Activated CD8-positive, alpha-beta T cell treated with anti-CD3 and anti-CD28 coated beads, Interleukin-2, amount 10 ng/mL, durations not matched to agents 7 days and 5 days (primary cell): ENCODE measurements around the gene MYDGF. TPM values are rescaled to one million over a fixed set of nuclear protein-coding genes. Genes with fewer than 3 reads are reported as not detected.

Experiments
- ATAC-seq: fragments of 150-1000 bp; cut with Tn5 transposase; one replicate; pipeline ENCODE4 v1.10.0; 2021; ENCODE audit warnings: moderate library complexity
- CTCF ChIA-PET: fragments of 350-600 bp; sonication (Branson Sonifier 250); formaldehyde crosslinking; loops from one replicate; lab custom pipeline; 2021; ENCODE audit warnings: antibody characterized with exemption; lab: Charles Lee
- POLR2A ChIA-PET: fragments of 350-600 bp; sonication (Branson Sonifier 250); formaldehyde crosslinking; loops from one replicate; lab custom pipeline; 2021; ENCODE audit warnings: antibody characterized with exemption; lab: Charles Lee
- DNase-seq: peaks from one replicate; pipeline ENCODE4 v3.0.0-alpha.2; 2020
- H3K27ac Mint-ChIP-seq: one replicate; pipeline ENCODE4 v1.8.0; 2021; ENCODE audit warnings: mild to moderate bottlenecking, mixed read lengths
- H3K27me3 Mint-ChIP-seq: one replicate; pipeline ENCODE4 v1.8.0; 2021; ENCODE audit warnings: low read depth, mixed read lengths
- H3K36me3 Mint-ChIP-seq: one replicate; pipeline ENCODE4 v1.8.0; 2021; ENCODE audit warnings: low read depth, mixed read lengths
- H3K4me1 Mint-ChIP-seq: one replicate; pipeline ENCODE4 v1.8.0; 2021; ENCODE audit warnings: low read depth, mixed read lengths
- H3K4me3 Mint-ChIP-seq: one replicate; pipeline ENCODE4 v1.8.0; 2021; ENCODE audit warnings: mild to moderate bottlenecking, mixed read lengths
- H3K9me3 Mint-ChIP-seq: one replicate; pipeline ENCODE4 v1.8.0; 2022; ENCODE audit warnings: mixed read lengths; ENCODE audit not compliant: insufficient read depth
- total RNA-seq, 2 experiments: library from RNA; stranded (reverse); gene quantifications; one replicate each; pipeline ENCODE4 v1.2.3, GENCODE V29; 2021

Gene MYDGF
- total RNA-seq, 2 experiments from 2014 or later, result 49.6 to 54.9 TPM

DNA sequence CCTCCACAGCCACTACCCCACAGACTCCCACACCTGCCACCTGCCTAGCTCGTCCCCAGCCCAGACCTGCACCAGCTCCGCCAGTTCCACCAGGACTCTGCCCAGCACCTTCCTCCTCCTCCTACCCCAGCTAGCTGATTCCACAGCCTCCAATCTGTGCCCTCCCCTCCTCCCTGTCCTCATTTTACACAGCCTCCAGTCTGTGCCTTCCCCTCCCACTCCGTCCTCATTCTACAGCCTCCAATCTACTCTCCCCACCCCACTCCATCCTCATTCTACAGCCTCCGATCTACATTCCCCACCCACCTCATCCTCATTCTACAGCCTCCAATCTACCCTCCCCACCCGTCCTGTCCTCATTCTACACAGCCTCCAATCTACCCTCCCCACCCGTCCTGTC, 7.3 kb downstream of the MYDGF start:
- Mint-ChIP-seq H3K4me1 (peaks cover 16% of the 10 kb centered on the region), H3K9me3 (no peaks in the 10 kb centered on the region), H3K4me3 (no peak overlapping the region), H3K36me3 (peaks cover 24% of the 10 kb centered on the region), H3K27me3 (no peaks in the 10 kb centered on the region), H3K27ac (peak overlapping the region; percentile 20)
- CTCF ChIA-PET, result no interaction called here
- POLR2A ChIA-PET, result no interaction called here
- DNase-seq, result no peak
- no peak for ATAC-seq

DNA sequence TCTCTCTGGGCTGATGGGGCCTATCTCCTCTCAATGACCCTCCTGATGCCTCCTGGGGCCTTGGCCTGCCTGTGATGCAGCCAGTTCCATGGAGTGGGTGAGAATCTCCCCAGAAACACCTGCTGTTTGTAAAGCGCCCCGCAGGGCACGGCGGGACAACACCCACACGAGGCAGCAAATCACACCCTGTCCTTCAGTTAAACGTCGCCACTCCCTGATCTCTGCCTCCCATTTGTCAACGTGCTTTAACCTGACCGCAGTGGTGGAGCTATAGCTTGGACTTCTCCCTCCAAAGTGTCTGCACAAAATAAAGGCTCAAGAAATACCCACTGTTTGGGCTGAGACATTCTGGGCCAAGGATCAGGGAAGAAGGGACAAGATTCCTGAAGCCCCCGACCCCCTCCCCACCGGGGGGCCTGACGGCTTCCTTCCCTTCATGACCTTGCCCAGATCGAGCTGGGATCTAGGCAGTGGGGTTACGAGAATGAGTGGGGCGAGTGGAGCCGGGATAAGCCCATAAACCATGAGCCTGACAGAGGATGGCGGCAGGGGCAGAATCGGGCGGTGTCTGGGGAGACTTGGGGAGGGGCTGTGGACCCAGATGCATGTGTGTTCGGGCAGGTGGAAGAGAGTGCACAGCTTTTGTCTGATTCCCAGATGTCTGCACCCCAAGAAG, 8.0 kb downstream of the MYDGF start:
- peaks cover 19% of the 10 kb centered on the region for H3K36me3 Mint-ChIP-seq
- POLR2A ChIA-PET, result interaction anchor here (0.5 kb wide), 1 partner anchor 826 kb away, joined by 3 read pairs; no protein-coding TSS in a partner anchor
- DNase-seq (no peak), ATAC-seq (no peak)
- no peak overlapping the region for H3K4me3 Mint-ChIP-seq
- no peaks in the 10 kb centered on the region for H3K27me3 Mint-ChIP-seq
- CTCF ChIA-PET, result no interaction called here
- H3K4me1 Mint-ChIP-seq, result peaks cover 16% of the 10 kb centered on the region
- H3K27ac Mint-ChIP-seq, result peak overlapping the region; percentile 20
- H3K9me3 Mint-ChIP-seq, result no peaks in the 10 kb centered on the region

DNA sequence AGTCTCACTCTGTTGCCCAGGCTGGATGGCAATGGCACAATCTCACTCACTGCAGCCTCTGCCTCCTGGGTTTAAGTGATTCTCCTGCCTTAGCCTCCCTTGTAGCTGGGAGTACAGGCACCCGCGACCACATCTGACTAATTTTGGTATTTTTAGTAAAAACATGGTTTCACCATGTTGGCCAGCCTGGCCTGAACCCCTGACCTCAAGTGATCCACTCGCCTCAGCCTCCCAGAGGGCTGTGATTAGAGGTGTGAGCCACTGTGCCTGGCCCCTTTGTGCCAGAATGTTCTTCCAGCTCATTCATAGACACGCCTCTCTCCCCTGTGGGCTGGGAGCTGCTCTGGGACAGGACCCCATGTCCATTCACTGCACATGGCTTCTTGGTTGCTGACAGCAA, 9.1 kb downstream of the MYDGF start:
- peaks cover 16% of the 10 kb centered on the region for H3K4me1 Mint-ChIP-seq
- ChIA-PET POLR2A (no interaction called here), CTCF (no interaction called here)
- no peaks in the 10 kb centered on the region for H3K9me3 Mint-ChIP-seq
- H3K27me3 Mint-ChIP-seq, result no peaks in the 10 kb centered on the region
- no peak for ATAC-seq
- no peak for DNase-seq
- H3K4me3 Mint-ChIP-seq, result no peak overlapping the region
- peaks cover 17% of the 10 kb centered on the region for H3K36me3 Mint-ChIP-seq
- H3K27ac Mint-ChIP-seq, result peak overlapping the region; percentile 16

DNA sequence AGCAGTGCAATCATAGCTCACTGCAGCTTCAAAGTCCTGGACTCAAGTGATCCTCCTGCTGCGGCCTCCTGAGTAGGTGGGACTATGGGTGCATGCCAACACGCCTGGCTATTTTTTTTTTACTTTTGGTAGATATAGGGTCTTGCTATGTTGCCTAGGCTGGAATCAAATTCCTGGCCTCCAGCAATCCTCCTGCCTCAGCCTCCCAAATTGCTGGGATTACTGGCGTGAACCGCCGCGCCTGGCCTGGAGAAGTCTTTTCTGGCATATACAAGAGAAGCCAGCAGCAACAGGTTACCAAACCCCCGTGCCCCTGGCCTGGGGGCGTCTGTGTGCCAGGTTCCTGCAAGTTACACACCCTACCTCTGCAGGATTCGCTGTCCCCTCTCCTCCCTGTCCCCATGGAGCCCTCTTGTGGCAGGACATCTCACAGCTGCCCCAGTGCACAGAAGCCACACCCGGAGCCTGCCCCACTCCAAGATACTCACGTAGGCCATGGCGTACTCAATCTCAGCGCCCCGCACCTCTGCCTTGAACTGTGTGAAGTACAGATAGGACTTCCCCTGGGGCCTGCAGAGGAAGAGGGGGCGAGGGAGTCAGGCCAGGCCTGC, 9.9 kb downstream of the MYDGF start:
- no peaks in the 10 kb centered on the region for H3K27me3 Mint-ChIP-seq
- ATAC-seq, result peak; percentile 49
- no peak overlapping the region for H3K27ac Mint-ChIP-seq
- CTCF ChIA-PET, result interaction anchor here (1.8 kb wide), 2 partner anchors 19 to 24 kb away, joined by 5 to 7 read pairs; no protein-coding TSS in a partner anchor
- H3K4me1 Mint-ChIP-seq, result peaks cover 12% of the 10 kb centered on the region
- no peaks in the 10 kb centered on the region for H3K9me3 Mint-ChIP-seq
- POLR2A ChIA-PET, result no interaction called here
- DNase-seq, result peak; percentile 44
- H3K4me3 Mint-ChIP-seq, result no peak overlapping the region
- H3K36me3 Mint-ChIP-seq, result peaks cover 16% of the 10 kb centered on the region

DNA sequence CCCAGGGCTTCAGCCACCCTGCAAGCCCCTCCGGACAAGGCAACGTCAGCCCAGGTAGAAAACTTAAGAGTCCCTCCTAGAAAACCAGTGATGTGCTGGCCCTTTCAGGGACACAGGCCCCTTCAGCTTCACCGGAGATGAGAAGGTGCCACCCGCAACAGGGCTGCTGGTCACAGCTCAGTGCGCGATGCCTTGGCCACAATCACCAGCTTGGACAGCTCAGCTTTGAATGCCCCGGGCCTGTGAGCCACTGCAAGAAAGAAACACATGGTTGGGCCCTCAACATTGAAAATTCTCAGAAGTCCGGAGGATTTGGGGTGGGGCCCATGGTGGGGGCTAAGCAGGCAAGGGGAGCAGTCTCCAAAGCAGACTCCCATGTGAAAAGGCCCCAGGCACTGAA, 12.3 kb downstream of the MYDGF start:
- H3K27ac Mint-ChIP-seq, result no peak overlapping the region

DNA sequence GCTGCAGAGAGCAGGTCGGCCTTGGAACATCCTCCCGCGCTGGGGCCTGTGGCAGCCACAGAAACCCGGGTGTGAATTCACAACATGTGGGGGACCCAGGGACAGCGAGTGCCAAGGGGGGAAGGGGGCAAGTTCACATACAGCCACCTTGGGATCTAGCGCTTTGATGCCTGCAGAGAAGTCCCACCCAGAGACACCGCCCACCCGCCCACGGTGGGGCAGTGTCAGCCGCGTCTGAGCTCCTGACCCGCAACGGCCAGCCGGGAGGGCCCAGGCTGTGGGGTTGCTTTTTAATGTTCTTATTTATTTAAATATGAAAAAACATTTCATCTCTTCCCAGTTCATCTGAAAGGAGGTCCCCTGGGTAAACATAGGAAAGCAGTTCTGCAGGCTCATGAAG, 12.9 kb downstream of the MYDGF start:
- peaks cover 8% of the 10 kb centered on the region for H3K4me1 Mint-ChIP-seq
- no peaks in the 10 kb centered on the region for H3K27me3 Mint-ChIP-seq
- H3K9me3 Mint-ChIP-seq, result no peaks in the 10 kb centered on the region
- H3K27ac Mint-ChIP-seq, result no peak overlapping the region
- POLR2A ChIA-PET, result no interaction called here
- H3K4me3 Mint-ChIP-seq, result no peak overlapping the region
- H3K36me3 Mint-ChIP-seq, result peaks cover 24% of the 10 kb centered on the region
- no peak for ATAC-seq
- CTCF ChIA-PET, result no interaction called here
- no peak for DNase-seq

More for the DNA sequence above, 12.3 kb downstream of the MYDGF start:
- no peak for ATAC-seq
- Mint-ChIP-seq H3K9me3 (no peaks in the 10 kb centered on the region), H3K36me3 (peaks cover 25% of the 10 kb centered on the region), H3K27me3 (no peaks in the 10 kb centered on the region), H3K4me1 (peaks cover 8% of the 10 kb centered on the region), H3K4me3 (no peak overlapping the region)
- POLR2A ChIA-PET, result no interaction called here
- DNase-seq, result no peak
- CTCF ChIA-PET, result no interaction called here

DNA sequence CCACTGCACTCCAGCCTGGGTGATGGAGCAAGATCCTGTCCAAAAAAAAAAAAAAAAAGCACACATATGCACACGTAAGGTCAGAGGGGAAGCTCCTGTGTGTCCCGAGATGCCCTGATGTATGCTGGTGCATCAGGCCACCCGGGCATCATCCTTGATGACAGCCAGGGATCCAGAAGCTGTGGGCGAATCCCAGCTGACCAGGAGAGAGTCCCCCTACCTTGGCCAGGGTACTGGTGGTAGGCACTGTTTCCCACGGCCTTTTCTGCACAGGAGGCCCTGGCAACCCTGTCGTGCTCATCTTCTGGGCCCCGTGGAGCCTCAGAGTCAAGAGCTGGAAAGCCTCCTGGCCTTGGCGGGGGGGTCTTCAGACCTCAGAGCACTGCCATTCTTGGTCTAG, 14.0 kb downstream of the MYDGF start:
- H3K9me3 Mint-ChIP-seq, result no peaks in the 10 kb centered on the region
- H3K36me3 Mint-ChIP-seq, result peaks cover 20% of the 10 kb centered on the region
- no peak overlapping the region for H3K27ac Mint-ChIP-seq
- POLR2A ChIA-PET, result no interaction called here
- no peaks in the 10 kb centered on the region for H3K27me3 Mint-ChIP-seq
- DNase-seq (no peak), ATAC-seq (no peak)
- no peak overlapping the region for H3K4me3 Mint-ChIP-seq
- peaks cover 5% of the 10 kb centered on the region for H3K4me1 Mint-ChIP-seq
- CTCF ChIA-PET, result no interaction called here

DNA sequence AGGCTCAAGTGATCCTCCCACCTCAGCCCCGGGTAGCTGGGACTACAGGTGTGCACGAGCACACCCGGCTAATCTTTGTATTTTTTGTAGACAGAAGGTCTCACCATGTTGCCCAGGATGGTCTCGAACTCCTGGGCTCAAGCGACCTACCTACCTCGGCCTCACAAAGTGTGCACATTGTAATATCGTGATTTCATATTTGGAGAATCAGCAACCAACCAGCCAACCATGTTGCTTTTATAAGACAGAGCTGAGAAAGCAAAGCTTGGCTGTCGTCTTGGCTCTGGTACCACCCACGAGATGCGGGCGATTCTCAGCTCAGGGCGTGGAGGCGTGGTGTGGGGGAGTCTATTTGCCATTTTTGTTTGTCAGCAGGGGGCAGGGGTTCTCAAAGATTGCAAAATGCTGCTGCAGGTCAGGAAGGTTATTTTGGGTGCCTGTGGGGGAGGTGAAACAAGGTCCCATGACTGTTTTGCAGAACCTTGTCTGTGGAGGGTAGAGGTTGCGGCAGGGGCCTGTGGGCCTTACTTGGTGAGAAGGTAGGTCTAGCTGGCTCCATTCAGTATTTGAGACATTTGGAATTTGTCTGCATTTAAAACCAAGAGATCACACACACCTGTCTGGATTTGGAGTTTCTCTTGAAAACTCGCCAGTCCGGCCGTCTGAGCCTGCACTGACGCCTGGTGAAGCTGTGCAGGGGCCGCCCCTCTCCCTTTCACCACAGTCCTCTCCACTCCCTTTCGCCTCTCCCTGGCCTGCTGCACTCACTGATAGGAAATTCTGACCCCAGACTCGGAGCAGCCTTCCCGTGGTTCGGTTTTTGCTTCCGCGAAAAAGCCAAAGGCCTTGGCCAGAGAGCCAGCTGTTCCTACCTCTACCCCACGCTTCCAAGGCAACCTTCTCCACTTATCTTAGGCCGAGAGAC, 15.4 kb downstream of the MYDGF start:
- H3K9me3 Mint-ChIP-seq, result no peaks in the 10 kb centered on the region
- POLR2A ChIA-PET, result interaction anchor here (0.6 kb wide), 1 partner anchor 14 kb away, joined by 3 read pairs; no protein-coding TSS in a partner anchor

DNA sequence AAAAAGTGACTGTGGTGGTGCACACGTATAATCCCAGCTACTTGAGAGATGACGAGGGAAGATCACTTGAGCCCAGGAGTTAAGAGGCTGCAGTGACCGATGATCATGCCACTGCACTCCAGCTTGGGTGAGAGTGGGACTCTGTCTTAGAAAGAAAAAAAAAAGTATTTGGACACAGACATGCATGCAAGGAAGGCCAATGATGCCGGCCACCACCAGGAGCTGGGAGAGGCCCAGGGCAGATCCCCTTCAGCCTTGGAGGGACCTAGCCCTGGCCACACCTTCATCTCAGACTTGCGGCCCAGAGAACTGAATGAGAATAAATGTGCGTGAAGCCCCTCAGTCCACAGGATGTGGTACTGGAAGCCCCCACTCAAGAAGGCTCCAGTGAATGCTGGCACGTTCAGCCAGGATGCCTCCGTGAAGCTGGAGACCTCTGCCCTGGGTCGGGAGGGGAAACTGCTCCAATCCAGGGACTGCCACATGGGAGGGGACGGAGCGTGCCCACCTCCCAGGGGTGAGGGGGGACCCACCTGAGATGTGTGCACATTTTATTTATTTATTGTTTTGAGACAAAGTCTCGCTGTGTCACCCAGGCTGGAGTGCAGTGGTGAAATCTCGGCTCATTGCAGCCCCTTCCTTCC, 16.2 kb downstream of the MYDGF start:
- DNase-seq, result no peak
- Mint-ChIP-seq H3K4me3 (no peak overlapping the region), H3K9me3 (no peaks in the 10 kb centered on the region), H3K27ac (no peak overlapping the region), H3K27me3 (no peaks in the 10 kb centered on the region), H3K4me1 (peaks cover 8% of the 10 kb centered on the region), H3K36me3 (peaks cover 12% of the 10 kb centered on the region)
- no peak for ATAC-seq
- POLR2A ChIA-PET, result interaction anchor here (0.6 kb wide), 1 partner anchor 14 kb away, joined by 3 read pairs; no protein-coding TSS in a partner anchor
- CTCF ChIA-PET, result interaction anchor here (1.6 kb wide), 1 partner anchor 17 kb away, joined by 3 read pairs; no protein-coding TSS in a partner anchor

More for the DNA sequence above, 15.4 kb downstream of the MYDGF start:
- H3K4me1 Mint-ChIP-seq, result peaks cover 5% of the 10 kb centered on the region
- no peak overlapping the region for H3K27ac Mint-ChIP-seq
- peaks cover 17% of the 10 kb centered on the region for H3K36me3 Mint-ChIP-seq
- ATAC-seq (no peak), DNase-seq (no peak)
- CTCF ChIA-PET, result interaction anchor here (1.6 kb wide), 1 partner anchor 18 kb away, joined by 3 read pairs; no protein-coding TSS in a partner anchor
- H3K27me3 Mint-ChIP-seq, result no peaks in the 10 kb centered on the region
- H3K4me3 Mint-ChIP-seq, result no peak overlapping the region

DNA sequence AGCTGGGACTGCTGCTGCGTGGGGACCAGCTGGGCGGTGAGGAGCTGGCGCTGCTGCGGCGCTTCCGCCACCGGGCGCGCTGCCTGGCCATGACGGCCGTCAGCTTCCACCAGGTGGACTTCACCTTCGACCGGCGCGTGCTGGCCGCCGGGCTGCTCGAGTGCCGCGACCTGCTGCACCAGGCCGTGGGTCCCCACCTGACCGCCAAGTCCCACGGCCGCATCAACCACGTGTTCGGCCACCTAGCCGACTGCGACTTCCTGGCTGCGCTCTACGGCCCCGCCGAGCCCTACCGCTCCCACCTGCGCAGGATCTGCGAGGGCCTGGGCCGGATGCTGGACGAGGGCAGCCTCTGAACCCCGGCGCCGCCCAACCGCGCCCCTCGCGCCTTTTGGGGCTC, 18.1 kb downstream of the MYDGF start:
- H3K4me1 Mint-ChIP-seq, result peaks cover 5% of the 10 kb centered on the region
- H3K9me3 Mint-ChIP-seq, result no peaks in the 10 kb centered on the region
- POLR2A ChIA-PET, result no interaction called here
- CTCF ChIA-PET, result no interaction called here
- no peak overlapping the region for H3K27ac Mint-ChIP-seq
- no peak for ATAC-seq
- DNase-seq, result no peak
- no peaks in the 10 kb centered on the region for H3K27me3 Mint-ChIP-seq
- H3K4me3 Mint-ChIP-seq, result no peak overlapping the region
- H3K36me3 Mint-ChIP-seq, result peaks cover 10% of the 10 kb centered on the region

DNA sequence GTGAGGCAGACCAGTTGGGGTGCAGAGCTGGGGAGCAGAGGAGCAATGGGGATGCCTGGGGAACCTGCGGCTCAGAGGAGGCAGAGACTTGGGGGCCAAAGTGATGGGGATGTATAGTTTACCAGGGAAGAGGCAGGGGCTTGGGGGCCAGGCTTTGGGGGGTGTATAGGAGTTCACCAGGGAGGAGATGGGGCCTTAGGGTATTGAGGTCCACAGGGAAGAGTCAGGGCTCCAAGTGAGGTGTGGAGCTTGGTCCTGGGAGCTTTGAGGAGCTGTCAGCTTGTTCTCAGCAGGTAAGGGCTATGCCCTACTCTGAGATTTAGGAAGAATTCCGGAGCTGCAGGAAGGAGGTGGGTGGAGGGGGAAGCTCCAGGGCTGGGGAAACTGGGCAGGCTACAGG, 20.0 kb downstream of the MYDGF start:
- ChIA-PET POLR2A (no interaction called here), CTCF (no interaction called here)
- no peaks in the 10 kb centered on the region for H3K9me3 Mint-ChIP-seq
- H3K27me3 Mint-ChIP-seq, result no peaks in the 10 kb centered on the region
- no peak overlapping the region for H3K27ac Mint-ChIP-seq
- H3K4me3 Mint-ChIP-seq, result no peak overlapping the region
- H3K4me1 Mint-ChIP-seq, result peaks cover 5% of the 10 kb centered on the region
- no peak for ATAC-seq
- peaks cover 10% of the 10 kb centered on the region for H3K36me3 Mint-ChIP-seq
- no peak for DNase-seq
